Measurements from ENCODE around the gene CLMP.

Gene CLMP

GRCh38 chr11:123181075-123181474 lies 14.0 kb downstream of the CLMP start:
- DNase-seq (ENCODE audit: low spot score), result no peak
- TF ChIP-seq CTCF (IDR thresholded peaks at IDR 0.05; ENCODE audit: borderline replicate concordance, control extremely low read depth, extremely low read depth, insufficient read depth, missing control alignments), result no peak
- in situ Hi-C loops (cut with MboI; ENCODE audit: low sequenced_read_pairs, unreplicated experiment), result no loop called here

GRCh38 chr11:123180574-123180973 lies 14.5 kb downstream of the CLMP start:
- no peak for DNase-seq (ENCODE audit: low spot score)
- no peak for TF ChIP-seq CTCF (IDR thresholded peaks at IDR 0.05; ENCODE audit: borderline replicate concordance, control extremely low read depth, extremely low read depth, insufficient read depth, missing control alignments)
- in situ Hi-C loops (cut with MboI; ENCODE audit: low sequenced_read_pairs, unreplicated experiment), result no loop called here

GRCh38 chr11:123180166-123180565 lies 14.9 kb downstream of the CLMP start:
- TF ChIP-seq CTCF (IDR thresholded peaks at IDR 0.05; ENCODE audit: borderline replicate concordance, control extremely low read depth, extremely low read depth, insufficient read depth, missing control alignments), result no peak
- no peak for DNase-seq (ENCODE audit: low spot score)
- in situ Hi-C loops (cut with MboI; ENCODE audit: low sequenced_read_pairs, unreplicated experiment), result no loop called here

GRCh38 chr11:123179586-123179985 lies 15.5 kb downstream of the CLMP start:
- no peak for TF ChIP-seq CTCF (IDR thresholded peaks at IDR 0.05; ENCODE audit: borderline replicate concordance, control extremely low read depth, extremely low read depth, insufficient read depth, missing control alignments)
- DNase-seq (ENCODE audit: low spot score), result no peak
- in situ Hi-C loops (cut with MboI; ENCODE audit: low sequenced_read_pairs, unreplicated experiment), result loop anchor here (10.0 kb wide), 1 partner anchor 65 kb away; no protein-coding TSS in a partner anchor

- DNase-seq (ENCODE audit: low spot score), result no peak
- in situ Hi-C loops (cut with MboI; ENCODE audit: low sequenced_read_pairs, unreplicated experiment), result loop anchor here (10.0 kb wide), 1 partner anchor 67 kb away; no protein-coding TSS in a partner anchor
- TF ChIP-seq CTCF (IDR thresholded peaks at IDR 0.05; ENCODE audit: borderline replicate concordance, control extremely low read depth, extremely low read depth, insufficient read depth, missing control alignments), result no peak
These were observed 16.9 kb downstream of the CLMP start for GRCh38 chr11:123178186-123178585.

- no peak for TF ChIP-seq CTCF (IDR thresholded peaks at IDR 0.05; ENCODE audit: borderline replicate concordance, control extremely low read depth, extremely low read depth, insufficient read depth, missing control alignments)
- DNase-seq (ENCODE audit: low spot score), result no peak
- in situ Hi-C loops (cut with MboI; ENCODE audit: low sequenced_read_pairs, unreplicated experiment), result loop anchor here (10.0 kb wide), 1 partner anchor 68 kb away; no protein-coding TSS in a partner anchor
These were observed 18.3 kb downstream of the CLMP start for GRCh38 chr11:123176785-123177184.
